Endothelial cell of umbilical vein (primary cell): ENCODE measurements around the gene MYO1A.

Experiments used
- CTCF ChIP-seq, 2 donors: IDR thresholded peaks; 1 replicate in 1 of 2; 2 replicates in 1 of 2; pipeline ENCODE4 v1.5.1; 2011; ENCODE audit warnings: low read length in 2 of 2, mild to moderate bottlenecking in 2 of 2, moderate library complexity in 2 of 2, control low read depth in 1 of 2, inconsistent platforms in 1 of 2, low read depth in 1 of 2; ENCODE audit not compliant: insufficient read depth in 1 of 2; ENCODE audit errors: extremely low read depth in 1 of 2
- EZH2 ChIP-seq: IDR thresholded peaks from 2 replicates; pipeline ENCODE4 v1.6.1; 2012; ENCODE audit warnings: borderline replicate concordance, low read depth, mild to moderate bottlenecking, moderate library complexity, low read length, inconsistent platforms; ENCODE audit not compliant: severe bottlenecking
- POLR2AphosphoS5 ChIP-seq: IDR thresholded peaks from 2 replicates; pipeline ENCODE4 v1.6.1; 2012; ENCODE audit warnings: low read depth, mild to moderate bottlenecking, control low read depth, low read length, moderate library complexity; ENCODE audit not compliant: insufficient read depth

- no peak for TF ChIP-seq POLR2AphosphoS5
- no peak for TF ChIP-seq CTCF (IDR thresholded peaks at IDR 0.05; ENCODE audit: extremely low read depth in 1 of 2, insufficient read depth in 1 of 2, low read depth in 1 of 2, low read length in 2 of 2)
- no peak for TF ChIP-seq EZH2
Measured at GRCh38 chr12:57040750-57041149, 9.2 kb downstream of the MYO1A start.
